GM23338 (cell line): ENCODE results near the gene KDM5D.

Experiments used
- EZH2 ChIP-seq: fragments of 200-600 bp; sonication (generic); IDR thresholded peaks from one replicate; pipeline ENCODE4 v1.8.0; 2017; ENCODE audit warnings: antibody characterized with exemption, mild to moderate bottlenecking, low read depth; ENCODE audit not compliant: unreplicated experiment
- EZH2phosphoT487 ChIP-seq: fragments of 200-600 bp; sonication (generic); IDR thresholded peaks from one replicate; pipeline ENCODE4 v1.8.1; 2018; ENCODE audit warnings: antibody characterized with exemption; ENCODE audit not compliant: unreplicated experiment
- JUNB ChIP-seq: IDR thresholded peaks from one replicate; pipeline ENCODE4 v1.6.1; 2016; ENCODE audit warnings: antibody characterized with exemption; ENCODE audit not compliant: unreplicated experiment
- POLR2AphosphoS5 ChIP-seq: IDR thresholded peaks from 2 replicates; pipeline ENCODE4 v1.6.1; 2016; ENCODE audit warnings: antibody characterized with exemption, low read depth
- TF ChIP-seq, protein P1 (sequence below), 2 experiments: fragments of 200-600 bp in 1 of 2; sonication (generic) in 1 of 2; conservative IDR thresholded peaks; 2 replicates each; pipeline versions ENCODE4 v1.5.1 to v1.6.1; 2016 to 2017; ENCODE audit warnings: antibody characterized with exemption in 2 of 2, low read depth in 2 of 2, mild to moderate bottlenecking in 2 of 2, moderate library complexity in 1 of 2

DNA sequence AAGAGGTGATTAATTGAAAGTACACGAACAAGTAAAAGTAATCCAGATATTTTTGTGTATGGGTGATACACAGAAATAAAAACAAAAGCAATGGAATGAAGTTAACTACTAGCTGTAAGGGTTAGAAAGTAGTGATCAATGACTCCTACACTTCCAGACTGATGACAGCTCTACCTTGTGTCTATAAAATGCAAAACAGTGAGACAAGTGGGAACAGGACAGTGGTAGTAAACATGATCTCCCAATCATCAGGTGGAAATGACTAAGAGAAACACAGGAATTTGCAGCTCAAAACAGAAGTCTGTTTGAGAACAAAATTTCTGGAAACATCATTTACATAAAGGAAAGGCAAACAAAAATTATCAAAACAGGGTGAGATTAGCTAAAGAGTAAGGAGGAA, 10.1 kb downstream of the KDM5D start:
- TF ChIP-seq JUNB (no peak), POLR2AphosphoS5 (no peak), EZH2phosphoT487 (no peak), EZH2 (no peak)
- TF ChIP-seq, protein P1, sequence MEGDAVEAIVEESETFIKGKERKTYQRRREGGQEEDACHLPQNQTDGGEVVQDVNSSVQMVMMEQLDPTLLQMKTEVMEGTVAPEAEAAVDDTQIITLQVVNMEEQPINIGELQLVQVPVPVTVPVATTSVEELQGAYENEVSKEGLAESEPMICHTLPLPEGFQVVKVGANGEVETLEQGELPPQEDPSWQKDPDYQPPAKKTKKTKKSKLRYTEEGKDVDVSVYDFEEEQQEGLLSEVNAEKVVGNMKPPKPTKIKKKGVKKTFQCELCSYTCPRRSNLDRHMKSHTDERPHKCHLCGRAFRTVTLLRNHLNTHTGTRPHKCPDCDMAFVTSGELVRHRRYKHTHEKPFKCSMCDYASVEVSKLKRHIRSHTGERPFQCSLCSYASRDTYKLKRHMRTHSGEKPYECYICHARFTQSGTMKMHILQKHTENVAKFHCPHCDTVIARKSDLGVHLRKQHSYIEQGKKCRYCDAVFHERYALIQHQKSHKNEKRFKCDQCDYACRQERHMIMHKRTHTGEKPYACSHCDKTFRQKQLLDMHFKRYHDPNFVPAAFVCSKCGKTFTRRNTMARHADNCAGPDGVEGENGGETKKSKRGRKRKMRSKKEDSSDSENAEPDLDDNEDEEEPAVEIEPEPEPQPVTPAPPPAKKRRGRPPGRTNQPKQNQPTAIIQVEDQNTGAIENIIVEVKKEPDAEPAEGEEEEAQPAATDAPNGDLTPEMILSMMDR (conservative IDR thresholded peaks at IDR 0.05; ENCODE audit: low read depth in 2 of 2) = no peak
